ENCODE measurements around the gene IMP4.

DNA sequence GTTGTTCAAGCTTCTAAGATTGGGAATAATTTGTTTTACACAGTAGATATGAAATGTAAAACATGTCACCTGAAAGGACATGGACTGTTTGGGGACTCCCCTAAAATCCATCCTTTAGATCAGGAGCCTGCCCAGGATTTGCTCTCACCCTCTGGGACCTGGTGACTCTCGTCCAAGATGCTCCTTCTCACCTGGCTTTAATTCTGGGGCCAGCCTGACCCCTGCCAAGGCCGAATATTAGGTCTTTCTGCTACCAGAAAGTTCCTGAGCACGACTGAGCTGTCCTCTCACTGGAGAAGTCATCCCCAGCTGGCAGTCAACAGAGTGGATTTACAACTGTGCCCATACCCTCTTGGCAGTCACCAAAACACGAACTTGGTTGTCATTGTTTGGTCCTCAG, 38.4 kb downstream of the IMP4 start:
- TF ChIP-seq, protein P1, sequence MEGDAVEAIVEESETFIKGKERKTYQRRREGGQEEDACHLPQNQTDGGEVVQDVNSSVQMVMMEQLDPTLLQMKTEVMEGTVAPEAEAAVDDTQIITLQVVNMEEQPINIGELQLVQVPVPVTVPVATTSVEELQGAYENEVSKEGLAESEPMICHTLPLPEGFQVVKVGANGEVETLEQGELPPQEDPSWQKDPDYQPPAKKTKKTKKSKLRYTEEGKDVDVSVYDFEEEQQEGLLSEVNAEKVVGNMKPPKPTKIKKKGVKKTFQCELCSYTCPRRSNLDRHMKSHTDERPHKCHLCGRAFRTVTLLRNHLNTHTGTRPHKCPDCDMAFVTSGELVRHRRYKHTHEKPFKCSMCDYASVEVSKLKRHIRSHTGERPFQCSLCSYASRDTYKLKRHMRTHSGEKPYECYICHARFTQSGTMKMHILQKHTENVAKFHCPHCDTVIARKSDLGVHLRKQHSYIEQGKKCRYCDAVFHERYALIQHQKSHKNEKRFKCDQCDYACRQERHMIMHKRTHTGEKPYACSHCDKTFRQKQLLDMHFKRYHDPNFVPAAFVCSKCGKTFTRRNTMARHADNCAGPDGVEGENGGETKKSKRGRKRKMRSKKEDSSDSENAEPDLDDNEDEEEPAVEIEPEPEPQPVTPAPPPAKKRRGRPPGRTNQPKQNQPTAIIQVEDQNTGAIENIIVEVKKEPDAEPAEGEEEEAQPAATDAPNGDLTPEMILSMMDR (IDR thresholded peaks at IDR 0.05; ENCODE audit: poor library complexity), result no peak
- TF ChIP-seq EZH2 (IDR thresholded peaks at IDR 0.05; ENCODE audit: borderline replicate concordance) (no peak), EZH2phosphoT487 (IDR thresholded peaks at IDR 0.05; ENCODE audit: low read depth, severe bottlenecking, unreplicated experiment) (no peak)

Measured in hepatocyte (in vitro differentiated cells).